GM10266 (cell line): Measurements from ENCODE around the gene TAOK1.

Experiments used
- DNase-seq: peaks from one replicate; pipeline ENCODE4 v3.0.0; 2012; ENCODE audit errors: extremely low spot score
- CTCF ChIP-seq: IDR thresholded peaks from 2 replicates; pipeline ENCODE4 v1.5.1; 2012; ENCODE audit warnings: mild to moderate bottlenecking, low read depth; ENCODE audit not compliant: control insufficient read depth, insufficient read depth; ENCODE audit errors: missing control alignments

TAOK1 gene

GRCh38 chr17:29347831-29348629 lies 42.1 kb upstream of the TAOK1 start:
- TF ChIP-seq CTCF, result no peak
- DNase-seq, result no peak

GRCh38 chr17:29349409-29349808 lies 40.8 kb upstream of the TAOK1 start:
- TF ChIP-seq CTCF, result no peak
- no peak for DNase-seq

- TF ChIP-seq CTCF, result no peak
- DNase-seq, result no peak
Measured at GRCh38 chr17:29352146-29352545, 38.0 kb upstream of the TAOK1 start.

GRCh38 chr17:29357232-29357631 lies 32.9 kb upstream of the TAOK1 start:
- no peak for TF ChIP-seq CTCF
- DNase-seq, result no peak

GRCh38 chr17:29357821-29358232 lies 32.3 kb upstream of the TAOK1 start:
- TF ChIP-seq CTCF, result no peak
- DNase-seq, result no peak

GRCh38 chr17:29358416-29358815 lies 31.7 kb upstream of the TAOK1 start:
- no peak for DNase-seq
- no peak for TF ChIP-seq CTCF

GRCh38 chr17:29359777-29360176 lies 30.4 kb upstream of the TAOK1 start:
- TF ChIP-seq CTCF, result no peak

More at GRCh38 chr17:29359777-29360176, 30.4 kb upstream of the TAOK1 start:
- DNase-seq, result no peak
